ENCODE measurements around the gene ADAMTSL4.
"Not testable (repeated sequence)": the region's sequence is repeated elsewhere in the genome, so short reads cannot be mapped to it uniquely, and the experiment has no call there.

Gene ADAMTSL4

DNA sequence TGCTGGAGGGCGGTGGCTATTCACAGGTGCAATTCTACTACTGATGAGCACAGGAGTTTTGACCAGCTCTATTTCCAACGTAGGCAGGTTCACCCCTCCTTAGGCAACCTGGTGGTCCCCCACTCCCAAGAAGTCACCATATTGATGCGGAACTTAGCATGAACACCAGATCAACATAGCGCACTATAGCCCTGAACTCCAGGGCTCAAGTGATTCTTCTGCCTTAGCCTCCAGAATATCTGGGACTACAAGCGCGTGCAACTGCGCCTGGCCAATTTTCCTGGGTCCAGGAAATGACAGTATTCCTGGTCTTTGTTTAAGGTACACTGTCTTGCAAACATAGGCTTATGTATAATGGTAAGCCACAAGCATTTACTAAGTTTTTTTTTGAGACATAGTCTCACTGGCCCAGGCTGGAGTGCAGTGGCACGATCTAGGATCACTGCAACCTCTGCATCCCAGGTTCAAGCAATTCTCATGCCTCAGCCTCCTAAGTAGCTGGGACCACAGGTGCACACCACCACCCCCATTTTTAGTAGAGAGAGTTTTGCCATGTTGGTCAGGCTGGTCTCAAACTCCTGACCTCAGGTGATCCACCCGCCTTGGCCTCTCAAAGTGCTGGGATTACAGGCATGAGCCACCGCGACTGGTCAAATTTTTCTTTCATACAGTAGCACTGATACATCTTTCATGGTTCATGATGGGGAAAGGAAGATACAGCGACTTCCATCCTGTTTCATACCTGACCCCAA, 17.6 kb downstream of the ADAMTSL4 start:
- DNase-seq: no peak

- DNase-seq: no peak
Observed at GRCh38 chr1:150567341-150567716, 18.1 kb downstream of the ADAMTSL4 start.

DNA sequence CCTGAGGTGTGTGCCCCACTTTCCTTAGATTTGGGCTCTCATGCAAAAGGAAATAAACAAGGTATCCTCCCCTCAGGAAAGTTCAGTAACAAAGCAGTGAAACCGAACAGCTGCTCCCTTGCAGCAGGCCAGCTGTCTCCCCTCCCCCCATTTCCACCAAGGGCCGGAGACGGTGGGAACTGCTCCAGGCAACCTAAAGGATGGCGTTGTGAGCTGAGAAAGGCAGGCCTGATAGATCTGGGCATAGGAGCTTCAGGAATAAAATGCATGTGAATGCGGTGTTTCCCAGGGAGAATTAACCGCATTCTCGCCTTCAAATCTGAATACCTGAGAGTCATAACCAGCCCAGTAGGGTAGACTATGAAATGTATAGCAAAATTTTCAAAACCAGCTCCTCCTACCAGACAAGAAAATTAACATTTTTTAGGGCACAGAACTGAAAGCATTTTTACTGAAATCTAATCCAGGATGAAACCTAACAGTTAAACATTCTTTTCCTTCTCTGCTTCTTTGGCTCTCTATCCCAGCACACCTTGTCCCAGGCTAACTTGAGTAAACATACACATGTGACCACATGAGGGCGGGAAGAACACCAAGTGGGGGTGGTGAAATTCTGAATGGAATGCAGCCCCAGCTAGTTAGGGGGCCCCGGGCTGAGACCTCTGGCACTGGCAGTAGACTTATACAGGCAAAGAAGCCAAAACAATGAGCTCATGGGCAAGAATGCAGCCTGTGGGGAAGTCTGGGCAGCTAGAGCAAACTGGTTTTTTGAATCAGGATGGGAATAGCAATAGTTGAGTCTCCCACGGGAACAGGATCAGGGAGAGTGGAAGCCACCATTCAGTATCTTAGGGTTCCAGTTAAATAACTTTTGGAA, 18.7 kb downstream of the ADAMTSL4 start:
- peak in 34 of 51 donors; percentile 19 to 87 (median 61) for DNase-seq

GRCh38 chr1:150568594-150568966, 19.4 kb downstream of the ADAMTSL4 start:
- no peak for DNase-seq

DNA sequence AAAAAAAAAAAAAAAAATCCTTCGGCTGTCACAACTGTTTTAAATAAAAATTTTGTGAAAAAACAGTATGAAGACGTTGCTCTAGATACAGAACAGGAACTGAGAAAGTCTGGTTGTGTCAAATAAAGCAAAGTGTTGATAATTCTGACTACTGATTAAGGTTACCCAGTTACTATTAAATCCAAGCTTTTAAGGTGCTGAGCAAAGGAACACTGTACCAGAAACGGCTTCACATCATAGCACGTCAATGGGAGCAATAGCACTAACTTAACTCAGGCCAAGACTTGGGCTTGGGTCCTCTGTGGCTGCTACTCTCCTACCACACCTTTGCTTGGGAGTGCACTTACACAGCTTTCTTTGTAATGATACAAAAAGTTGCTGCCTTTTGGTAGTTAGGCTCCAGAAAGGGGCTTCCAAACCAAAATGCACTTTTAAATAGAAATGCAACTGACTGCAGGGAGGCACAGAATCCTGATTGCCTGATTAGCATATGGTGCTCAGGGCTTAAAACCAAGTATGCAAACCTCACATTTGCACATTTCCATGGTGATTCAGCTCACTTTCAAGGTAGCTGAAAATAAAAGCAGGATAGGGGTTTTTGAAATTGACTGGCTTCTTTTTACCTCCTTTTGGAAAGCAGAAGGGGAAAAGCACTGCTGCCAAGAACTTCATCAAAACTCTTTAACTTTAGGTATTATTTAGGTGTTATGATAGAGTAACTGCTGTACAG, 23.9 kb downstream of the ADAMTSL4 start:
- no peak for DNase-seq

DNA sequence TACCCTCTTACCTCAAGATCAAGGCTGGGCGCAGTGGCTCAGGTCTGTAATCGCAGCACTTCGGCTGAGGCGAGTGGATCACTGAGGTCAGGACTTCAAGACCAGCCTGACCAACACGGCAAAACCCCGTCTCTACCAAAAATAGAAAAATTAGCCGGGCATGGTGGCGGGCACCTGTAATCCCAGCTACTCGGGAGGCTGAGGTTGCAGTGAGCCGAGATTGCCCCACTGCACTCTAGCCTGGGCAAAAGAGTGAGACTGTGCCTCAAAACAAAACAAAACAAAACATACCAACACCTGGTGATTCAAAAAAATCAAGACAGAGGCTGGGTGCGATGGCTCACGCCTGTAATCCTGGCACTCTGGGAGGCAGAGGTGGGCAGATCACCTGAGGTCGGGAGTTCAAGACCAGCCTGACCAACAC, 24.5 kb downstream of the ADAMTSL4 start:
- not testable (repeated sequence) for DNase-seq

GRCh38 chr1:150574260-150575071, 25.3 kb downstream of the ADAMTSL4 start:
- DNase-seq: no peak

DNA sequence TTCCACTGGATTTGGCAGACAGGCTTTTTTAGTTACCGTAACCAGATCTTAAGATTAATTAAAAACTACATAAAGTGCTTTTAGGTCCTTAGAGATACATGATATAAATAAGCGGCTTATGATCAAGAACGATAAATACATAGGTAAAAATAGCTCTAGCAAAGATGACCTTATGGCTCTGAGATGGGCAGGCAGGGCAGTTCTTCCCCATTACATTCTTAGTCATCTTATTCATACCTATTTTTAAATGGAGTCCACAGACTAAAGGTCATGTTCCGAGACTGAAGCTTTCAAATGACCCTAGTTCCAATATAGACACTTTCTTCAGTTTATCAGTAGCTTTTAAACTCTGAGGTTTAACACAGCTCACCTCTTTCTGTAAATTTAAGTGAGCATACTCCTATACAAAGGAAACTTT, 25.9 kb downstream of the ADAMTSL4 start:
- no peak for DNase-seq

DNA sequence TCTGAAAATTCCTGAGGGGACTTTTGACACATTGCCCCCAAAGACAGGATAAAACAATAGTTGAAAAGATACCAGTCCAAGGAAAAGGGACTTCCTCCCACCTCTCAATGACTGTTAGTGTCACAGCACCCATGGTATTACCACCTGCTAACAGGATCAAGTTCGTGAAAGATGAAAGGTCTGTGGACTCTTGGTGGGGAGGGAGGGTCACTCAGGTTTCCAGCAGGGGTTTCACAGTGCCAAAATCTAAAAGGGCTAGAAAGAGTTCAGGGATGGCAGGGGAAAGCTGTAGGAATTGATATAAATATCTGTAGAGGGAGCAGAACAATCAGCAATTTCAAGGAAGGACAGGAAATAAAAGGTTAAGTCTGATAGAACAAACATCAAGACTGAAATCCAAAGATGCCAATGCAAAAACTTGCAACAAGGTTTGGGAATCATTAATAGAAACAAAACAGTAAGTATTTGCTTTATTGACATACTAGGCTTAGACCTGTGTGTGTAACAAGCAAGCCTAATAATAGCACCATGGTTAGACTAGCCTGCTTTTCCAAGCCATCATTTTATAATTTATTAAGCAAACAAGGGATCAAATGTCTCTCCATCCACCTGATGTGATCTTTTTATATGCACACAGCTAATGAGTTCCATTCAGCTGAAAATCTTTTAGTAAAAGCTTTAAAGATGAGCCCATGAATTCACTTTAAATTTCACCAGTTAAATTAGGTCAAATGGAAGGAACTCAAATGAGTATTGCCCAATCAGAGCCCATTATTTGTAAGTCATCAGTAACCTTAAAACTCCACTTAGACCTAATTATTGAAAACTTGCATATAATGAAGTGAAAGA, 26.5 kb downstream of the ADAMTSL4 start:
- peak in 1 of 51 donors; percentile 2 for DNase-seq

GRCh38 chr1:150576367-150576711, 27.1 kb downstream of the ADAMTSL4 start:
- no peak for DNase-seq

GRCh38 chr1:150576794-150577556, 27.8 kb downstream of the ADAMTSL4 start:
- DNase-seq: peak in 1 of 51 donors; percentile 2

DNA sequence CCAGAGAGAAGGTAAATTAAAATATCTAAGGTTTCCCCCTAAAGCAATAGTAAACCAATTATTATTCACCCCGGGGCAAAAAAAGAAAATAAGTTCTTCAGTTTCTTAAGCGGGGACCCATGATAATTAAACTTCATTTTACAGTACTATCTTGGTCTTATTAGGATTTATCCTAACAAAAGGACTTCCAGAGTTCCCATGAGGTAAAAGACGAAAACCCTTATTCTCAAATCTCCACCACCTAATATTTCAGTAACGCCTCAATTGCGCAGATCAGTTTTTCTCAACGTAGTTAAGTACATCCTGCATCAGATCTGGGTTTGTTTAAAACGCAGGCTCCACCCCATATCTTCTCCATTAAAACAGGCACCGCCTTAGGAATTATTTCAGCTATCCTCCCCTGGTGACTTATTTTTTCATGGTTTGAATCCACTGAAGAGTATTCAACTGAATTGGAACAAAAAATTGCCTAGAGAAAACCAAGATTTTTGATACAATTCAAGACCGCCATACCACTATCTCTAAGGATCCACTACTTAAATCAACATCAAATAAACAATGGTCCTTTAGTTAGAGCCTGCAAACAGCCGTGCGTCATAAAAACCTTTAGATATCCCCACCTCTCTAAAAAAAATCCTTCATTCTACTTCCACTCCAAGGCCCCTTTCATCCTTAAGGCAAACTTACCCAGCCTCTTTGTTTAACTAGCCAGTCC, 28.5 kb downstream of the ADAMTSL4 start:
- peak in 2 of 51 donors; percentile 34 to 53 for DNase-seq

DNA sequence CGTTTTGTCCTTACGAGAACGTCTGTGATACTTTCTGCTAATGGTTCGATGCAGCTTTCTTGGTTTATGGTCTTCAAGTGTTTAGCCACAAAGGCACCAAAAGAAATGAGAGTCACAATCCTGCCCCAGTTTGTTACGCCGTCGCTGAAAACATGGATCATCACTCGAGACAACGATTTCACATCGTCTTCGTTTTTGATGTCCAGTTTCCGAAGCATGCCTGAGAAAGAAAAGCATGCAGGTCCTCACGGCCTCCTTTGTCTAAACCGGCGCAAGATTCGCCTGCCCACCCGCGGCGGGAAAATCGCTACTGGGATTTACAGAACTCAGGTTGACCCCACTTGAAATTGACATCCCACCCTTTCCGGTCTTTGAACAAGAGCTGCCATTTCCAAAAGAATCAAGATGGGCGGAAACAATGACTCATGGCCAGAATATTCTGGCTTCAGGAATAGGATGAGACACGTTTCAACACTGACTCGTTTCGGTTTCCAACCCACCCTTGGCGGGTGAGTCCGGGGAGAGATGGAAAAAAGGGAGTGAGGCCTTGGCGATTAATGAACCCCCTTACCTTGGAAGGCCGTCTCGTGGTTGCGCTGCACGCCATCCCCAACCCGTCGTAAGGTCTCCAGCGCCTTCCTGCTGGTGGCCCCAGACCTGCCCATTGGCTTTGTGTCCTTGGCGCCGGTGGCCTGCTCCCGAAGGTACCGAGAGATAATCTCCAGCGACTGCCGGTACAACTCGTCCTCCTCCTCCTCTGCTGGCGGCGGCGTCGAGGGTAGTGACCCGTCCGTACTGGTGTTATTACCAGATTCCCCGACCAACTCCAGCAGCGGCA, 29.3 kb downstream of the ADAMTSL4 start:
- peak in 22 of 51 donors; percentile 20 to 67 (median 46) for DNase-seq

DNA sequence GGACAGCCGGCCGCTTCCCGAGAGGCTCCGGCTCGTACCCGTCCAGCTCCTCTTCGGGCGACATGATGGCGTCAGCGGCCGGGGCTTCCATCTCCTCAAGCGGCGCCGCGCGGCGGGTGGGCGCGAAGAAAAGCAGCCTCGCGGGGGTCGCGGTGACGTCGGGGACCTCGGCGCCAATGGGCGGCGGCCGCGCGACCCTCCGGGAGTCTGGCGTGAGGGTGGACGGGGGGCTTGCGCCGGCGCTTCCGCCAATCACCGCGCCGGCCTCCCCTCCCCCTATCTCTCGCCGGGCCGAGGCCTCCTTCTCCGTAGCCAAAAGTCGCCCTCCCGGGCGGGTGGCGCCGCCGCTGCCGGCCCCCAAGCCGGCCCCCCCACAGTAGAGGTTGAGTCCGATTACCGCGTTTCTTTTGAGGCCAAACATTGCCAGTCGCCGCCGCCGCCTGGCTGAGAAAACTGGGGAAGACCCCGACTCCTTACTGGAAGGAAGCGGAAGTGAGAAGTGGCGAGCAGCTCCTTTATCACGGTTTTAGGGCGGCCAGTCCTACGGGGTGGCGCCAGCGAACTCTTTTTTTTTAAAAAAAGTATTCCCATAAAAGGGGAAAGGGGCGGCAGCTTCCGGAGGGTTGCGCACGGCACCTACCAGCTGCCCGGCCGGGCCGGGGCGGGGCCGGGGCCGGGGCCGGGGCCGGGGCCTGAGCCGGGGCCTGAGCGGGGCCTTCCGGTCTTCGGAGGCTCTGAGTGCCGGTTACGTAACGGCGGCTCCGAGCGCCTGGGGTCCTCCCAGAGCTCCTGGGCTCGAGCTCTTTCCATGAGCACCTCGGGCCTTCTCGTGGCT, 30.1 kb downstream of the ADAMTSL4 start, which contains the start of gene MCL1:
MCL1 (minus strand) TSS at position 501 of the 835 bp plus-strand sequence; CDS start at position 421, 80 bp downstream.
- peak; percentile 45 to 94 (median 86) for DNase-seq

GRCh38 chr1:150579945-150580642, 30.9 kb downstream of the ADAMTSL4 start:
- no peak for DNase-seq

- not testable (repeated sequence) for DNase-seq
Observed at GRCh38 chr1:150580966-150581365, 31.8 kb downstream of the ADAMTSL4 start.
